Fibroblast of lung (primary cell): Measurements from ENCODE around the gene CTSC.

Experiments used
- CTCF ChIP-seq, 2 donors: IDR thresholded peaks in 1 of 2; conservative IDR thresholded peaks in 1 of 2; 1 replicate in 1 of 2; 2 replicates in 1 of 2; pipeline ENCODE4 v1.5.1; 2011 to 2012; ENCODE audit warnings: low read length in 2 of 2, control low read depth in 1 of 2, inconsistent platforms in 1 of 2, low read depth in 1 of 2, mild to moderate bottlenecking in 1 of 2
- EZH2 ChIP-seq: IDR thresholded peaks from 2 replicates; pipeline ENCODE4 v1.5.1; 2012; ENCODE audit warnings: low read length, control low read depth, mild to moderate bottlenecking; ENCODE audit errors: missing control alignments

- TF ChIP-seq EZH2 (no peak), CTCF (conservative IDR thresholded peaks at IDR 0.05 in 1 of 2, IDR thresholded peaks at IDR 0.05 in 1 of 2; ENCODE audit: low read depth in 1 of 2, low read length in 2 of 2) (no peak)
Measured at GRCh38 chr11:88363004-88363403, 25.5 kb upstream of the CTSC start.
